WTC11 (cell line): ENCODE measurements around the gene HCRT.

Experiments used
- ETV6 ChIP-seq: sonication (generic); formaldehyde crosslinking; IDR thresholded peaks from 2 replicates; pipeline ENCODE4 v1.8.1; 2022; ENCODE audit warnings: mild to moderate bottlenecking, missing genetic modification reagents
- JAZF1 ChIP-seq: fragments of 250-450 bp; sonication (Bioruptor Pico); IDR thresholded peaks from 2 replicates; pipeline ENCODE4 v1.9.0; 2021; ENCODE audit warnings: moderate library complexity, mild to moderate bottlenecking, inconsistent platforms
- RELA ChIP-seq: sonication (generic); formaldehyde crosslinking; IDR thresholded peaks from 2 replicates; pipeline ENCODE4 v1.8.1; 2022; ENCODE audit warnings: missing genetic modification reagents, mild to moderate bottlenecking, borderline replicate concordance
- TF ChIP-seq, protein P1 (sequence below): sonication (generic); formaldehyde crosslinking; IDR thresholded peaks from 2 replicates; pipeline ENCODE4 v1.8.0; 2022; ENCODE audit warnings: mild to moderate bottlenecking, missing genetic modification reagents

DNA sequence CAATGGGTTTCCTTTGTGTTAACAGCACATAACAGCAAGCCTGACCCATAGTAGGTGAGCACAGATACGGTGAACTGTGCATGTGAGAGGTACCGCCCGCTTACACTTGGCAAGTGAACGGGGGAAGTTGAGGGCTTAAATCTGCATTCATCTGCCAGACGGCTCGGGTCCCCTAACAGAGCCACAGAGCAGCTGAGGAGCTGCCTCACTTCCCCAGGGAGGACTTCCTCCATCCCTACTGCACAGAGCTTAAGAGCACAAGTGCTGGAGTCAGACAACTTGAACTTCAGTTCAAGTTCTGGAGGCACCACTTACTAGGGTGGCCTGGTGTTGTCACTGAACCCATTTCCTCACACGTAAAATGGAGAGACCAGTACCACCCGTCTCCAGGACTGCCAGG, 43.9 kb downstream of the HCRT start:
- TF ChIP-seq JAZF1 (CRISPR knock-in tag) (no peak), RELA (CRISPR knock-in tag) (no peak), ETV6 (no peak)
- TF ChIP-seq, protein P1, sequence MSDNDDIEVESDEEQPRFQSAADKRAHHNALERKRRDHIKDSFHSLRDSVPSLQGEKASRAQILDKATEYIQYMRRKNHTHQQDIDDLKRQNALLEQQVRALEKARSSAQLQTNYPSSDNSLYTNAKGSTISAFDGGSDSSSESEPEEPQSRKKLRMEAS (CRISPR knock-in tag): no peak
